SK-N-SH (cell line): ENCODE measurements around the gene GPR39. TPM values are rescaled to one million over a fixed set of nuclear protein-coding genes. Genes with fewer than 3 reads are reported as not detected.

Experiments
- CTCF ChIA-PET: fragments of 300-600, 350-600 bp; formaldehyde crosslinking; extraction: SDS; loops from one replicate; lab custom pipeline; 2021; lab: Yijun Ruan, JAX
- POLR2A ChIA-PET: fragments of 350-600 bp; sonication (Branson Sonifier 250); formaldehyde crosslinking; extraction: SDS; loops from one replicate; lab custom pipeline; 2020; ENCODE audit warnings: antibody characterized with exemption, inconsistent platforms; lab: Yijun Ruan, JAX
- DNase-seq: peaks from one replicate; pipeline ENCODE4 v3.0.0; 2012
- H2AFZ ChIP-seq: fragments of 200-600 bp; sonication (generic); 2 replicates; pipeline ENCODE4 v1.8.1; 2016; ENCODE audit warnings: antibody characterized with exemption, mild to moderate bottlenecking, low read depth
- H3F3A ChIP-seq: fragments of 200-600 bp; sonication (generic); replicated peaks from 2 replicates; pipeline ENCODE3; 2016; ENCODE audit warnings: antibody characterized with exemption, mild to moderate bottlenecking; ENCODE audit not compliant: insufficient read depth
- H3K27ac ChIP-seq, 2 experiments: fragments of 200-500 bp in 1 of 2; fragments of 200-600 bp in 1 of 2; sonication (Bioruptor generic) in 1 of 2; sonication (generic), shearing (Covaris generic) in 1 of 2; 2 replicates each; pipeline versions ENCODE4 v1.5.1 to v1.6.1; 2014 to 2016; ENCODE audit warnings: low read depth in 2 of 2, inconsistent platforms in 1 of 2, low read length in 1 of 2, mild to moderate bottlenecking in 1 of 2, mixed read lengths in 1 of 2
- H3K27me3 ChIP-seq: fragments of 200-600 bp; sonication (generic), shearing (Covaris generic); 2 replicates; pipeline ENCODE4 v1.6.1; 2016; ENCODE audit warnings: mixed run types; ENCODE audit not compliant: insufficient read depth
- H3K36me3 ChIP-seq, 2 experiments: fragments of 200-500 bp in 1 of 2; fragments of 200-600 bp in 1 of 2; sonication (Bioruptor generic) in 1 of 2; sonication (generic) in 1 of 2; replicated peaks in 1 of 2; 2 replicates each; pipeline versions ENCODE3 to v1.5.1; 2014 to 2016; ENCODE audit warnings: low read length in 1 of 2, mild to moderate bottlenecking in 1 of 2; ENCODE audit not compliant: insufficient read depth in 2 of 2, control insufficient read depth in 1 of 2
- H3K4me1 ChIP-seq, 2 experiments: fragments of 200-500 bp in 1 of 2; fragments of 200-600 bp in 1 of 2; sonication (Bioruptor generic) in 1 of 2; sonication (generic), shearing (Covaris generic) in 1 of 2; 2 replicates each; pipeline versions ENCODE4 v1.5.1 to v1.6.1; 2014 to 2016; ENCODE audit warnings: low read depth in 1 of 2, low read length in 1 of 2, mixed run types in 1 of 2; ENCODE audit not compliant: insufficient read depth in 2 of 2, control insufficient read depth in 1 of 2
- H3K4me2 ChIP-seq: fragments of 200-600 bp; sonication (generic), shearing (Covaris generic); 2 replicates; pipeline ENCODE4 v1.6.1; 2017; ENCODE audit warnings: mixed run types
- H3K4me3 ChIP-seq, 2 experiments: fragments of 200-500 bp in 1 of 2; fragments of 200-600 bp in 1 of 2; sonication (Bioruptor generic) in 1 of 2; sonication (generic), shearing (Covaris generic) in 1 of 2; 2 replicates each; pipeline versions ENCODE4 v1.5.1 to v1.8.1; 2014 to 2016; ENCODE audit warnings: low read depth in 2 of 2, inconsistent platforms in 1 of 2, low read length in 1 of 2, mild to moderate bottlenecking in 1 of 2, mixed read lengths in 1 of 2, moderate library complexity in 1 of 2
- H3K79me2 ChIP-seq: fragments of 200-600 bp; sonication (generic); 2 replicates; pipeline ENCODE4 v1.8.1; 2017; ENCODE audit warnings: mild to moderate bottlenecking; ENCODE audit not compliant: insufficient read depth
- H3K9ac ChIP-seq: fragments of 200-600 bp; sonication (generic); 2 replicates; pipeline ENCODE4 v1.6.1; 2017; ENCODE audit warnings: mixed run types
- H3K9me2 ChIP-seq: fragments of 200-600 bp; sonication (generic); 2 replicates; pipeline ENCODE4 v1.6.1; 2017; ENCODE audit warnings: mixed run types
- H3K9me3 ChIP-seq: fragments of 200-600 bp; sonication (generic); 2 replicates; pipeline ENCODE4 v1.6.1; 2017; ENCODE audit warnings: mixed run types, mild to moderate bottlenecking, moderate library complexity
- H4K20me1 ChIP-seq: fragments of 200-600 bp; sonication (generic); 2 replicates; pipeline ENCODE4 v1.6.1; 2017; ENCODE audit warnings: mild to moderate bottlenecking, mixed run types; ENCODE audit not compliant: insufficient read depth
- CHD2 ChIP-seq: fragments of 150-350 bp; IDR thresholded peaks from 2 replicates; pipeline ENCODE4 v1.6.1; 2018; ENCODE audit warnings: low read length; ENCODE audit not compliant: partially characterized antibody
- CTCF ChIP-seq: fragments of 200-600 bp; sonication (generic); IDR thresholded peaks from 2 replicates; pipeline ENCODE4 v1.6.1; 2017; ENCODE audit warnings: antibody characterized with exemption, mild to moderate bottlenecking, moderate library complexity
- EP300 ChIP-seq, 2 experiments: IDR thresholded peaks; 2 replicates each; pipeline versions ENCODE4 v1.4.0 to v1.6.1; 2012; ENCODE audit warnings: borderline replicate concordance in 1 of 2, low read depth in 1 of 2, low read length in 1 of 2
- FOXJ3 ChIP-seq: sonication (generic); formaldehyde crosslinking; IDR thresholded peaks from 2 replicates; pipeline ENCODE4 v1.5.1; 2020; ENCODE audit warnings: mild to moderate bottlenecking, missing genetic modification reagents
- FOXM1 ChIP-seq: IDR thresholded peaks from 2 replicates; pipeline ENCODE4 v1.4.0; 2012; ENCODE audit warnings: low read depth, mild to moderate bottlenecking
- GATA2 ChIP-seq: sonication (generic); formaldehyde crosslinking; IDR thresholded peaks from 2 replicates; pipeline ENCODE4 v1.5.0; 2020; ENCODE audit warnings: mild to moderate bottlenecking, missing genetic modification reagents
- IRF3 ChIP-seq: fragments of 150-350 bp; IDR thresholded peaks from 2 replicates; pipeline ENCODE4 v1.6.1; 2016; ENCODE audit warnings: mild to moderate bottlenecking, low read depth, low read length
- MEF2A ChIP-seq: IDR thresholded peaks from 2 replicates; pipeline ENCODE4 v1.4.0; 2012; ENCODE audit warnings: low read depth, borderline replicate concordance
- MXI1 ChIP-seq: IDR thresholded peaks from 2 replicates; pipeline ENCODE4 v1.6.1; 2012; ENCODE audit warnings: mild to moderate bottlenecking, low read depth, low read length, improper control_type of control experiment
- NFIC ChIP-seq: IDR thresholded peaks from 2 replicates; pipeline ENCODE4 v1.4.0; 2012; ENCODE audit warnings: borderline replicate concordance
- REST ChIP-seq: IDR thresholded peaks from 2 replicates; pipeline ENCODE4 v1.6.1; 2012; ENCODE audit warnings: mild to moderate bottlenecking, low read depth, low read length, moderate library complexity
- SIN3A ChIP-seq: IDR thresholded peaks from 2 replicates; pipeline ENCODE4 v1.6.1; 2012; ENCODE audit warnings: low read depth, mild to moderate bottlenecking, low read length, moderate library complexity, borderline replicate concordance
- TCF12 ChIP-seq: IDR thresholded peaks from 2 replicates; pipeline ENCODE4 v1.4.0; 2012
- USF1 ChIP-seq: IDR thresholded peaks from 2 replicates; pipeline ENCODE4 v1.4.0; 2012; ENCODE audit warnings: low read depth, borderline replicate concordance
- YY1 ChIP-seq: IDR thresholded peaks from 2 replicates; pipeline ENCODE4 v1.4.0; 2012; ENCODE audit warnings: low read depth, mild to moderate bottlenecking
- WGBS: methylation state at CpG from one replicate; pipeline ENCODE4 v1.1.6; 2017; ENCODE audit warnings: low lambda C conversion rate; 5-methylcytosine and 5-hydroxymethylcytosine counted together
- polyA plus RNA-seq, 3 experiments: library from polyadenylated mRNA; depleted of rRNA; stranded (reverse); fragments of >200 nt; gene quantifications; 2 replicates each; pipeline ENCODE4 v1.2.3, GENCODE V29; 2012

Gene GPR39
- polyA plus RNA-seq, 1 of the 3 experiments (the other 2 are of a cell fraction), result 2.3 TPM

GRCh38 chr2:132611719-132612118, 195.1 kb downstream of the GPR39 start:
- no peak overlapping the region for H2AFZ ChIP-seq
- no peak overlapping the region for H3K4me2 ChIP-seq
- H3K9ac ChIP-seq, result no peak overlapping the region
- no peaks in the 10 kb centered on the region for H3K36me3 ChIP-seq
- H3K4me3 ChIP-seq, result no peak overlapping the region
- POLR2A ChIA-PET, result no interaction called here
- no peaks in the 10 kb centered on the region for H3K27me3 ChIP-seq
- H3K27ac ChIP-seq, result no peak overlapping the region
- H3K9me2 ChIP-seq, result no peaks in the 10 kb centered on the region
- WGBS, result 66% methylated on average over 2 of the region's 2 CpGs
- no peaks in the 10 kb centered on the region for H3K79me2 ChIP-seq
- DNase-seq, result no peak
- no peaks in the 10 kb centered on the region for H3K9me3 ChIP-seq
- no peaks in the 10 kb centered on the region for H4K20me1 ChIP-seq
- TF ChIP-seq YY1, result no peak
- no peak for TF ChIP-seq FOXJ3 (CRISPR knock-in tag)
- TF ChIP-seq USF1, result no peak
- TF ChIP-seq NFIC, result no peak
- TF ChIP-seq EP300 (IDR thresholded peaks at IDR 0.05; ENCODE audit: borderline replicate concordance in 1 of 2, low read depth in 1 of 2, low read length in 1 of 2), result no peak
- TF ChIP-seq TCF12, result no peak
- no peak for TF ChIP-seq CHD2
- TF ChIP-seq GATA2, result no peak
- TF ChIP-seq REST, result no peak
- no peak for TF ChIP-seq IRF3
- no peak for TF ChIP-seq SIN3A
- no peak for TF ChIP-seq MXI1
- TF ChIP-seq CTCF, result no peak
- no peak for TF ChIP-seq MEF2A
- no peak for TF ChIP-seq FOXM1
- H3K4me1 ChIP-seq, result no peaks in the 10 kb centered on the region; a peak in 1 of 4 replicates
- no peaks in the 10 kb centered on the region for H3F3A ChIP-seq
- CTCF ChIA-PET, result interaction anchor here (0.8 to 1.2 kb wide), 3 partner anchors 19 to 182 kb away, joined by 3 read pairs; no protein-coding TSS in a partner anchor
